ENCODE data around the gene PCBP3.

PCBP3 gene

GRCh38 chr21:45870851-45871615 lies 227.5 kb downstream of the PCBP3 start:
- TF ChIP-seq ZNF274 (IDR thresholded peaks at IDR 0.05; ENCODE audit: low read depth, low read length): no peak
- H3K4me3 ChIP-seq (ENCODE audit: low read length): no peak overlapping the region

- no peak for TF ChIP-seq ZNF274 (IDR thresholded peaks at IDR 0.05; ENCODE audit: low read depth, low read length)
Measured at GRCh38 chr21:45871616-45872236, 228.2 kb downstream of the PCBP3 start.

GRCh38 chr21:45872471-45872870 lies 228.9 kb downstream of the PCBP3 start:
- H3K4me3 ChIP-seq (ENCODE audit: low read length): no peak overlapping the region
- no peak for TF ChIP-seq ZNF274 (IDR thresholded peaks at IDR 0.05; ENCODE audit: low read depth, low read length)

More at GRCh38 chr21:45871616-45872236, 228.2 kb downstream of the PCBP3 start:
- no peak overlapping the region for H3K4me3 ChIP-seq (ENCODE audit: low read length)

GRCh38 chr21:45872902-45873301 lies 229.4 kb downstream of the PCBP3 start:
- H3K4me3 ChIP-seq (ENCODE audit: low read length): no peak overlapping the region
- TF ChIP-seq ZNF274 (IDR thresholded peaks at IDR 0.05; ENCODE audit: low read depth, low read length): no peak

- no peak for TF ChIP-seq ZNF274 (IDR thresholded peaks at IDR 0.05; ENCODE audit: low read depth, low read length)
Measured at GRCh38 chr21:45873418-45873817, 229.9 kb downstream of the PCBP3 start.

GRCh38 chr21:45873866-45874265 lies 230.3 kb downstream of the PCBP3 start:
- TF ChIP-seq ZNF274 (IDR thresholded peaks at IDR 0.05; ENCODE audit: low read depth, low read length): no peak

More at GRCh38 chr21:45873418-45873817, 229.9 kb downstream of the PCBP3 start:
- no peak overlapping the region for H3K4me3 ChIP-seq (ENCODE audit: low read length)

GRCh38 chr21:45874716-45875415 lies 231.3 kb downstream of the PCBP3 start:
- TF ChIP-seq ZNF274 (IDR thresholded peaks at IDR 0.05; ENCODE audit: low read depth, low read length): no peak
- H3K4me3 ChIP-seq (ENCODE audit: low read length): no peak overlapping the region

More at GRCh38 chr21:45873866-45874265, 230.3 kb downstream of the PCBP3 start:
- no peak overlapping the region for H3K4me3 ChIP-seq (ENCODE audit: low read length)

- no peak overlapping the region for H3K4me3 ChIP-seq (ENCODE audit: low read length)
- TF ChIP-seq ZNF274 (IDR thresholded peaks at IDR 0.05; ENCODE audit: low read depth, low read length): no peak
Measured at GRCh38 chr21:45875416-45875760, 231.9 kb downstream of the PCBP3 start.

GRCh38 chr21:45875881-45876280 lies 232.4 kb downstream of the PCBP3 start:
- no peak for TF ChIP-seq ZNF274 (IDR thresholded peaks at IDR 0.05; ENCODE audit: low read depth, low read length)
- H3K4me3 ChIP-seq (ENCODE audit: low read length): no peak overlapping the region

GRCh38 chr21:45876381-45877170 lies 233.1 kb downstream of the PCBP3 start:
- H3K4me3 ChIP-seq (ENCODE audit: low read length): no peak overlapping the region
- TF ChIP-seq ZNF274 (IDR thresholded peaks at IDR 0.05; ENCODE audit: low read depth, low read length): no peak

- H3K4me3 ChIP-seq (ENCODE audit: low read length): no peak overlapping the region
- TF ChIP-seq ZNF274 (IDR thresholded peaks at IDR 0.05; ENCODE audit: low read depth, low read length): no peak
Measured at GRCh38 chr21:45877171-45877438, 233.6 kb downstream of the PCBP3 start.

GRCh38 chr21:45877821-45878469 lies 234.4 kb downstream of the PCBP3 start:
- no peak for TF ChIP-seq ZNF274 (IDR thresholded peaks at IDR 0.05; ENCODE audit: low read depth, low read length)
- H3K4me3 ChIP-seq (ENCODE audit: low read length): no peak overlapping the region

GRCh38 chr21:45880097-45881068 lies 236.9 kb downstream of the PCBP3 start:
- no peak for TF ChIP-seq ZNF274 (IDR thresholded peaks at IDR 0.05; ENCODE audit: low read depth, low read length)
- H3K4me3 ChIP-seq (ENCODE audit: low read length): no peak overlapping the region

All from GM08714 (cell line).